D721Med (cell line): ENCODE results near the gene KLK3.

ENCODE experiments used
- DNase-seq: peaks from one replicate; pipeline ENCODE4 v3.0.0; 2011; ENCODE audit warnings: low spot score; ENCODE audit not compliant: insufficient read length
- FAIRE-seq: peaks from 2 replicates; lab custom pipeline; 2011; peaks lifted over from hg19 to GRCh38; lab: Jason Lieb, UNC
- TF ChIP-seq, protein P1 (sequence below): IDR thresholded peaks from 2 replicates; pipeline ENCODE4 v1.5.1; 2012; ENCODE audit warnings: mild to moderate bottlenecking, control low read depth; ENCODE audit not compliant: insufficient read depth; ENCODE audit errors: missing control alignments

Gene KLK3

DNA sequence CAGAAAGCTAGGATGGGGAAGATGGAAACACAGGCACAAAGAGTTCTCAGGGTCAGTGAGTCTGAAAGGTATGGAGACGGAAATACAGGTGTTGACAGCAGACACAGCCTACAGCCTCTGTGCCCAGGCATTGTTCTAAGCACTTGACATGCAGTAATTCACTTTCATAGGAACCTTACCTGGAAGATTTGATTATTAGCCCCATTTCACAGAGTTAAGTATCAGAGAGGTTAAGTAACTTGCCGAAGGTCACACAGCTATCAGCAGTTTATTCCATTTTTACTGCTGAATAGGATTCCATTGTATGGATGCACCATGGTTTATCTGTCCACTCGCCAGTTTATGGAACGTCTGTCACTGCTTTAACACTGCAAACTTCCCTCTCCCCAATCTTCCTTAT, 43.3 kb downstream of the KLK3 start:
- TF ChIP-seq, protein P1, sequence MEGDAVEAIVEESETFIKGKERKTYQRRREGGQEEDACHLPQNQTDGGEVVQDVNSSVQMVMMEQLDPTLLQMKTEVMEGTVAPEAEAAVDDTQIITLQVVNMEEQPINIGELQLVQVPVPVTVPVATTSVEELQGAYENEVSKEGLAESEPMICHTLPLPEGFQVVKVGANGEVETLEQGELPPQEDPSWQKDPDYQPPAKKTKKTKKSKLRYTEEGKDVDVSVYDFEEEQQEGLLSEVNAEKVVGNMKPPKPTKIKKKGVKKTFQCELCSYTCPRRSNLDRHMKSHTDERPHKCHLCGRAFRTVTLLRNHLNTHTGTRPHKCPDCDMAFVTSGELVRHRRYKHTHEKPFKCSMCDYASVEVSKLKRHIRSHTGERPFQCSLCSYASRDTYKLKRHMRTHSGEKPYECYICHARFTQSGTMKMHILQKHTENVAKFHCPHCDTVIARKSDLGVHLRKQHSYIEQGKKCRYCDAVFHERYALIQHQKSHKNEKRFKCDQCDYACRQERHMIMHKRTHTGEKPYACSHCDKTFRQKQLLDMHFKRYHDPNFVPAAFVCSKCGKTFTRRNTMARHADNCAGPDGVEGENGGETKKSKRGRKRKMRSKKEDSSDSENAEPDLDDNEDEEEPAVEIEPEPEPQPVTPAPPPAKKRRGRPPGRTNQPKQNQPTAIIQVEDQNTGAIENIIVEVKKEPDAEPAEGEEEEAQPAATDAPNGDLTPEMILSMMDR: no peak
- FAIRE-seq: no peak
- no peak for DNase-seq

DNA sequence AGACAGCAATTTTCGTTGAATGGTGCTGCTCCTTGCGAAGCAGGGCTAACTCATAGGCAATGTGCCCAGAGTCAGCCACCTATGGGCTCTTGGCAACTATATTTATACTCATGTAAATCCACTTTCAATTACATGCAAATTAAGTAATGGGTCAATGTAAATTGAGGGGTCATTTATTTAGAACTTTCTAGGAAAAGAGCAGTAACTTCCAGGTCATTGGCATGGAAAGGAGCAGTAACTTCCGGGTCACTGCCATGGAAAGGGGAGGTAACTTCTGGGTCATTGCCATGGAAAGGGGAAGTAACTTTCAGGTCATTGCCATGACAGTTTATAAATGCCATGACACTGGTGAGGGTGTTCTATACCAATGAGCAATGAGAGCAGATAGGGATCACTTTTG, 44.9 kb downstream of the KLK3 start:
- FAIRE-seq (no peak), DNase-seq (no peak)
- TF ChIP-seq, protein P1: no peak

DNA sequence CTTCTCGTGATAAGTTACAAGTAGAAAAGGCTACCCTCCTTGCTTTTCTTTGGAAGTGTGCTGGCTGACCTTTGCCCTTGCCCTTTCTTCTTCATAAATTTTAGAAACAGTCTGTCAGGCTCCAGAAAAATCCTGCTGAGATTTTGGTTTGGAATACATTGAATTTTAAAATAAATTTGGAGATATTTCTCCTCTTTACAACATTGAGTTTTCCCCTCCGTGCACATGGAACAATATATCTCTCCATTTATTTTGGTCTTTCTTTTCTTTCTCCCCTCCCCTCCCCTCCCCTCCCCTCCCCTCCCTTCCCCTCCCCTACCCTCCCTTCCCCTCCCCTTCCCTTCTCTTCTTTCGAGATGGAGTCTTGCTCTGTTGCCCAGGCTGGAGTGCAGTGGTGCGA, 47.9 kb downstream of the KLK3 start:
- FAIRE-seq (no peak), DNase-seq (no peak)
- TF ChIP-seq, protein P1: no peak

DNA sequence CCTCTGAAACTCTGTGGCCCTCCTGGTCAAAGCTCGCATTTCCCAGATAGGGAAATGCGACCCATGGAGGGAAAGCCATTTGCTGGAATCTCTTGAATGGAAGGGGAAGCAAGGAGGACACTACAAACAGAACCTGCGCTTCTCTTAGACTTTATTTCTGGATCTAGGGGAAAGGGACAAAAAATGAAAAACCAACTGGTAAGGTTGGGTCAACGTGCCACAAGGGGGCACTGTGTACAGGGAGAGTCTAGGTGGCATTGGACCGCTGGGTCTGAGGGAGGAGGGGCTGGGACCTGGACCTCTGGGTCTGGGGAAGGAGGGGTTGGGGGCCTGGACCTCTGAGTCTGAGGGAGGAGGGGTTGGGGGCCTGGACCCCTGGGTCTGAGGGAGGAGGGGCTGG, 51.5 kb downstream of the KLK3 start:
- TF ChIP-seq, protein P1: peak; percentile 43
- FAIRE-seq (no peak), DNase-seq (no peak)

DNA sequence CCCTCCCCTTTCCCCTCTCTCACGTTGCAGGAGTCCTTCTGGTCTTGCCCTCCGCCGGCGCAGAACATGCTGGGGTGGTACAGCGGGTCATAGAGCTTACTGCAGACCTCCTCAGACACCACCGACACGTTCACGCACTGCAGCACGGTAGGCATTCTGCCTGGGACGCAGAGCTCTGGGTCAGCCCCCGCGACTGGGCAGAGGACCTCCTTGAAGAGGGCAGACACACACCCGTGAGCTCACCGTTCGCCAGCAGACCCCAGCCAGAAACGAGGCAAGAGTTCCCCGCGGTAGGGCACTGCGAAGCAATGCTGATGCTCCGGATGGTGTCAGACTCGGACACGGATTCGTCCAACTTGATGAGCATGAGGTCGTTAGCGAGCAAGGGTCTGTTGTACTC, 53.6 kb downstream of the KLK3 start:
- FAIRE-seq (no peak), DNase-seq (no peak)
- TF ChIP-seq, protein P1: no peak

DNA sequence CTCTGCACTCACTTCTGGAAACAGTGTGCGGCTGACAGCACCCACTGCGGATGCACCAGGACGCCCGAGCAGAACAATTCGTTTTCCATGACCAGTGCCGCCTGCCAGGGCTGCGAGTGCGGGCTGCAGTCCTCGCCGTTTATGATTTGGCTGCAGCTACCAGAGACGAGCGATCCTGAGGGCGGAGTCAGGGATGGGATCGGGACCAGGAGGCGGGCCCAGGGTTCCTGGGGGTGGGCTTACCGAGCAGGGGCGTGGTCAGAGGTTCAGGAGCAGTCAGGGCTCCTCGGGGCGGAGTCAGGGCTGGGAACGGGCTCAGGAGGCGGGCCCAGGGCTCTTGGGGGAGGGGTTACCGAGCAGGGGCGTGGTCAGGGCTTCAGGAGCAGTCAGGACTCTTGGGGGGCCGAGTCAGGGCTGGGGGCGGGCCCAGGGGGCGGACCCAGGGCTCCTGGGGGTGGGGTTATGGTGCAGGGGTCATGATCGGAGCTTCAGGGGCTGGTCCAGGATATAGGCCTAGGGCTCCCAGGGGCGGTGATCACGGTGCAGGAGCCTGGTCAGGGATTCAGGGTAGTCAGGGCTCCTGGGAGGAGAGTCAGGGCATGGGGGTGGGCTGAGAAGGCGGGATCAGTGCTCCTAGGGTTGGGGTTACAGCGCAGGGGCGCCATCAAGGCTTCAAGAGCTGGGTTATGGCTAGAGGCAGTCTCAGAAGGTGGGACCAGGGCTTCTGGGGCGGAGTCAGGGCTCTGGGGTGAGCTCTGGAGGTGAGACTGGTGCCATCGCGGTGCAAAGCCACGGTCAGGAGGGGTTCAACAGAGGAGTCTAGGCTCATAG, 54.7 kb downstream of the KLK3 start:
- no peak for FAIRE-seq
- DNase-seq: no peak
- TF ChIP-seq, protein P1: no peak
